Gastrocnemius medialis (tissue), 4 donors: ENCODE data around the gene ART4. TPM values are rescaled to one million over a fixed set of nuclear protein-coding genes. Genes with fewer than 3 reads are reported as not detected.

Source experiments
- ATAC-seq, 2 donors: fragments of 150-250 bp; one replicate each; pipeline ENCODE4 v1.9.1; 2016
- DNase-seq, 2 donors: peaks; one replicate each; pipeline ENCODE4 v3.0.0-alpha.2; 2019
- H3K27ac ChIP-seq, 4 donors: fragments of 200-600 bp; sonication (generic); 1 replicate in 1 of 4; 2 replicates in 3 of 4; pipeline ENCODE4 v1.5.1; 2016 to 2018; ENCODE audit warnings: mild to moderate bottlenecking in 2 of 4, moderate library complexity in 1 of 4
- H3K27me3 ChIP-seq, 3 donors: fragments of 200-600 bp; sonication (generic) in 2 of 3; 1 replicate in 1 of 3; 2 replicates in 2 of 3; pipeline versions ENCODE4 v1.5.1 to v1.6.0; 2016 to 2019; ENCODE audit warnings: mild to moderate bottlenecking in 1 of 3, moderate library complexity in 1 of 3
- H3K36me3 ChIP-seq, 2 donors: fragments of 200-600 bp; sonication (generic) in 1 of 2; one replicate each; pipeline ENCODE4 v1.5.1; 2017 to 2018
- H3K4me1 ChIP-seq, 2 donors: fragments of 200-600 bp; sonication (generic) in 1 of 2; one replicate each; pipeline ENCODE4 v1.5.1; 2016 to 2017; ENCODE audit warnings: mild to moderate bottlenecking in 2 of 2
- H3K4me3 ChIP-seq, 4 donors: fragments of 200-600 bp; sonication (generic) in 3 of 4; 1 replicate in 1 of 4; 2 replicates in 3 of 4; pipeline ENCODE4 v1.5.1; 2016 to 2019; ENCODE audit warnings: mild to moderate bottlenecking in 2 of 4
- H3K9me3 ChIP-seq, 3 donors: fragments of 200-600 bp; sonication (generic) in 2 of 3; 1 replicate in 1 of 3; 2 replicates in 2 of 3; pipeline ENCODE4 v1.5.1; 2016 to 2019
- CTCF ChIP-seq, 5 experiments: fragments of 450-650 bp in 3 of 5; fragments of 200-600 bp in 2 of 5; sonication (generic) in 2 of 5; IDR thresholded peaks in 4 of 5; conservative IDR thresholded peaks in 1 of 5; 1 replicate in 4 of 5; 2 replicates in 1 of 5; pipeline ENCODE4 v1.5.1; 2016 to 2019; ENCODE audit warnings: antibody characterized with exemption in 5 of 5, mild to moderate bottlenecking in 3 of 5, moderate library complexity in 3 of 5
- POLR2A ChIP-seq, 2 donors: fragments of 450-650 bp; IDR thresholded peaks; one replicate each; pipeline ENCODE4 v1.6.1; 2017; ENCODE audit warnings: antibody characterized with exemption in 2 of 2, mild to moderate bottlenecking in 2 of 2, moderate library complexity in 2 of 2
- in situ Hi-C, 4 donors: fragments of 200-750 bp; cut with MboI; loops; one replicate each; pipeline versions ENCODE4 v1.15.0 to v1.8.0; 2017; ENCODE audit warnings: low sequenced_read_pairs in 4 of 4
- intact Hi-C: fragments of 100-400 bp; cut with DNase I; formaldehyde crosslinking; loops from one replicate; pipeline ENCODE4 v1.15.1; 2023; ENCODE audit warnings: low total_unique reads
- total RNA-seq, 4 donors: library from RNA; depleted of rRNA; stranded (reverse); fragments of >200 nt; gene quantifications; one replicate each; pipeline versions ENCODE4 v1.1.0 to v1.2.3, GENCODE V29; 2016

The ART4 gene
- total RNA-seq, 4 donors from 2014 or later = 0.44 to 1.6 (median 1.3) TPM

DNA sequence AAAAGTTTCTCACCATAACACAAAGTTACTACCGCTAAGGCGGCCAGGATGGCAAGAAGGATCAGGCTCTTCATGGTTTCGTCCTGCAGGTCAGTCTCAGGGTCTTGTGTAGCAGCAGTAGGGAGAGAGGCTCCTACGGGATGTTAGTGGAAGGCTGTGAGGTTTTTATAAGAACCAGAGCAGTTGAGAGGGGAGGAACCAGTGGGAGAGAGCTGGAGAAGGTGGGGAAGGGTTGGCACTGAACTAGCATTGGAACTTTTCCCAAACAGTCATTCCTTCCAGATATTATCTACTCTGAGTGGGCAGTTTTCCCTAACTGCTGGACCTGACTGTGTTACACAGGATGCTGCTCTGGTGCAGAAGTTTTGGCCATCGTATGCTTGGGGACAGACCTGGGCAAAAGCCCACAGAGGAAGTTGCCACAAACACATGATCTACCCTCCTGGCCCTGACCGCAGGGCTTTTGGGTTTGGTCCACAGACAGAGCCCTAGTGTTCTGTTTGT is 42.4 kb upstream of the ART4 start, which contains the start of gene MGP:
MGP (minus strand) TSS at position 137 of the 504 bp plus-strand sequence; CDS start at position 74, 63 bp downstream.
- TF ChIP-seq CTCF (IDR thresholded peaks at IDR 0.05 in 4 of 5, conservative IDR thresholded peaks at IDR 0.05 in 1 of 5) (no peak), POLR2A (IDR thresholded peaks at IDR 0.05) (peak; percentile 15 to 55)
- in situ Hi-C loops (no loop called here), intact Hi-C loops (no loop called here)
- Histone ChIP-seq H3K9me3 (no peaks in the 10 kb centered on the region), H3K27ac (peak within 1 kb of the TSS; percentile 61 to 78 (median 66)), H3K36me3 (no peaks in the 10 kb centered on the region), H3K4me1 (peaks cover 13 to 14% of the 10 kb centered on the region in 2 donors), H3K4me3 (peak within 1 kb of the TSS; percentile 19 to 47 (median 42)), H3K27me3 (no peaks in the 10 kb centered on the region)
- ATAC-seq = peak; percentile 63 to 73
- DNase-seq = peak; percentile 30 to 57

GRCh38 chr12:14884458-14884878 is 41.1 kb upstream of the ART4 start:
- TF ChIP-seq CTCF (IDR thresholded peaks at IDR 0.05 in 4 of 5, conservative IDR thresholded peaks at IDR 0.05 in 1 of 5) = no peak
- peak in 1 of 2 donors; percentile 55 for TF ChIP-seq POLR2A (IDR thresholded peaks at IDR 0.05)
- H3K9me3 ChIP-seq = no peaks in the 10 kb centered on the region
- intact Hi-C loops (no loop called here), in situ Hi-C loops (no loop called here)
- H3K36me3 ChIP-seq = no peaks in the 10 kb centered on the region
- peak overlapping the region; percentile 61 to 78 (median 66) for H3K27ac ChIP-seq
- no peaks in the 10 kb centered on the region for H3K27me3 ChIP-seq
- ATAC-seq (peak; percentile 74 to 77), DNase-seq (peak; percentile 54 to 75)
- peak overlapping the region; percentile 19 to 47 (median 42) for H3K4me3 ChIP-seq
- H3K4me1 ChIP-seq = peaks cover 13 to 14% of the 10 kb centered on the region in 2 donors

DNA sequence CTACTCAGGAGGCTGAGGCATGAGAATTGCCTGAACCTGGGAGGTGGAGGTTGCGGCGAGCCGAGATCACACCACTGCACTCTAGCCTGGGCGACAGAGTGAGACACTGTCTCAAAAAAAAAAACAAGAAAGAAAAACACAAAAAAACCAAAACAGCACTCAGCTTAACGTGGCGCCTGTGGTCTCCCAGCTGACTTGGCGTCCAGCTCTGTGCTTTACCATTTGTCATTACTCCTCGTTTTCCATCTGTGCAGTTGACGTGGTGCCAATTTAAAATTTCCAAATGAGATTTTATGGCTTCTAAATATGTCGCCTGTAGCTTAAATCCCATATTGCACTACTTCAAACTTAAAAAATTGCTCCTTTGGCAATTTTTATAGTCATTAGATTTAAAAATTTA is 40.4 kb upstream of the ART4 start:
- DNase-seq = no peak
- intact Hi-C loops = no loop called here
- Histone ChIP-seq H3K36me3 (no peaks in the 10 kb centered on the region), H3K4me3 (peak overlapping the region in 3 of 4 donors; percentile 41 to 47 (median 42)), H3K9me3 (no peaks in the 10 kb centered on the region), H3K27me3 (no peaks in the 10 kb centered on the region), H3K27ac (peak overlapping the region; percentile 61 to 78 (median 66)), H3K4me1 (peaks cover 13 to 14% of the 10 kb centered on the region in 2 donors)
- in situ Hi-C loops = no loop called here
- ATAC-seq = no peak
- TF ChIP-seq CTCF (IDR thresholded peaks at IDR 0.05 in 4 of 5, conservative IDR thresholded peaks at IDR 0.05 in 1 of 5) (no peak), POLR2A (IDR thresholded peaks at IDR 0.05) (no peak)

DNA sequence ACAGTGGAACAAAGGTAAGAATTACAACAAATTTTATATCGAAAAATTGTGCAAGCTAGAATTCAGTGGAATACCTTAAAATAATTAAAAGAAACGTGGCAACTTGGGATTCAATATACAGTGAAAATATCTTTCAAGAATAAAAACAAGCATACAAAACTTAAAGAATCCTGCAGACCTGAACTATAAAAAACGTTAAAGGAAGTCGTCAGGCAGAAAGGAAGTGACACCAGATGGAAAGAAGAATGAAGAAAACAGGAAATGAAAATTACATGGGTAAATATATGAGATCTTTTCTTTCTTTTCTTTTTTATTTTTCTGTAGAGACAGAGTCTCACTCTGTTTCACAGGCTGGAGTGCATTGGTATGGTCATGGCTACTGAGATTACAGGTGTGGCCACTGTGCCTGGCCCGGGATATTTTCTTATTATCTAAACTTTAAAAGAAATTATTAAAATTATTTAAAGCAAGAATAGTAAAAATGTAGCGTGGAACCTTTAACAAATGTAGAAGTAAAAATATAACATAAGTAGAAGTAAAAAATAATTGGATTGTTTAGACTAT is 37.6 kb upstream of the ART4 start:
- ATAC-seq (no peak), DNase-seq (no peak)
- TF ChIP-seq CTCF (IDR thresholded peaks at IDR 0.05 in 4 of 5, conservative IDR thresholded peaks at IDR 0.05 in 1 of 5) (no peak), POLR2A (IDR thresholded peaks at IDR 0.05) (no peak)
- intact Hi-C loops (no loop called here), in situ Hi-C loops (no loop called here)
- no peak overlapping the region for H3K27ac ChIP-seq
- H3K9me3 ChIP-seq = no peaks in the 10 kb centered on the region
- H3K4me1 ChIP-seq = peaks cover 10 to 13% of the 10 kb centered on the region in 2 donors
- H3K36me3 ChIP-seq = no peaks in the 10 kb centered on the region
- no peak overlapping the region for H3K4me3 ChIP-seq
- no peaks in the 10 kb centered on the region for H3K27me3 ChIP-seq
